ENCODE results near the gene TIMP1. TPM values are rescaled to one million over a fixed set of nuclear protein-coding genes. Genes with fewer than 3 reads are reported as not detected.

TIMP1 gene
- total and polyA plus RNA-seq, 2 donors (not counting 1 experiment from before 2014, with no cell fraction given): 8.8 to 12.8 TPM

GRCh38 chrX:47540754-47541538, 41.3 kb upstream of the TIMP1 start:
- Histone ChIP-seq H3K4me1 (ENCODE audit: control insufficient read depth in 2 of 2, insufficient read depth in 2 of 2, low read length in 2 of 2) (no peaks in the 10 kb centered on the region), H3K9ac (ENCODE audit: low read length) (no peak overlapping the region), H2AFZ (ENCODE audit: insufficient read depth, low read depth, low read length, poor library complexity, severe bottlenecking) (no peak overlapping the region), H3K4me2 (replicated peaks; ENCODE audit: low read depth, low read length, poor library complexity, severe bottlenecking) (no peak overlapping the region), H3K27me3 (replicated peaks in 1 of 4; ENCODE audit: control extremely low read depth in 1 of 4, control insufficient read depth in 3 of 4, insufficient read depth in 4 of 4, low read length in 3 of 4) (no peaks in the 10 kb centered on the region), H3K4me3 (ENCODE audit: control extremely low read depth in 1 of 5, extremely low read depth in 1 of 5, insufficient read depth in 1 of 5, low read depth in 2 of 5, low read length in 4 of 5) (no peak overlapping the region), H3K36me3 (replicated peaks in 1 of 2; ENCODE audit: control extremely low read depth in 1 of 2, control insufficient read depth in 1 of 2, extremely low read depth in 1 of 2, insufficient read depth in 2 of 2, low read length in 1 of 2) (no peaks in the 10 kb centered on the region), H3K79me2 (ENCODE audit: control insufficient read depth, insufficient read depth, low read length) (no peaks in the 10 kb centered on the region), H4K20me1 (ENCODE audit: control insufficient read depth, insufficient read depth, low read length, poor library complexity, severe bottlenecking) (no peaks in the 10 kb centered on the region), H3K27ac (ENCODE audit: low read length in 2 of 2) (no peak overlapping the region), H3K9me3 (ENCODE audit: control extremely low read depth in 1 of 3, control insufficient read depth in 2 of 3, insufficient read depth in 1 of 3, low read length in 2 of 3) (no peaks in the 10 kb centered on the region)
- H3K27ac Mint-ChIP-seq: no peak overlapping the region
- ChIA-PET CTCF (no interaction called here), POLR2A (no interaction called here)
- ATAC-seq (ENCODE audit: low read depth) (no peak), DNase-seq (no peak)
- no peak overlapping the region for H3K4me3 Mint-ChIP-seq
- TF ChIP-seq CTCF (IDR thresholded peaks at IDR 0.05): no peak
- no peak for TF ChIP-seq EZH2 (IDR thresholded peaks at IDR 0.05; ENCODE audit: borderline replicate concordance, insufficient read depth, low read depth, low read length, poor library complexity, severe bottlenecking)
- H3K27me3 Mint-ChIP-seq: no peaks in the 10 kb centered on the region
- no peaks in the 10 kb centered on the region for H3K9me3 Mint-ChIP-seq (ENCODE audit: insufficient read depth)
- intact Hi-C loops (cut with micrococcal nuclease): no loop called here
- 100% methylated on average over 1 of the region's 15 CpGs for WGBS (ENCODE audit: insufficient coverage)
- H3K4me1 Mint-ChIP-seq: no peaks in the 10 kb centered on the region

- TF ChIP-seq EZH2 (IDR thresholded peaks at IDR 0.05; ENCODE audit: borderline replicate concordance, insufficient read depth, low read depth, low read length, poor library complexity, severe bottlenecking) (no peak), CTCF (IDR thresholded peaks at IDR 0.05) (no peak)
- Mint-ChIP-seq H3K27ac (no peak overlapping the region), H3K27me3 (no peaks in the 10 kb centered on the region), H3K4me3 (no peak overlapping the region), H3K9me3 (ENCODE audit: insufficient read depth) (no peaks in the 10 kb centered on the region), H3K4me1 (no peaks in the 10 kb centered on the region)
- Histone ChIP-seq H4K20me1 (ENCODE audit: control insufficient read depth, insufficient read depth, low read length, poor library complexity, severe bottlenecking) (no peaks in the 10 kb centered on the region), H3K4me3 (ENCODE audit: control extremely low read depth in 1 of 5, extremely low read depth in 1 of 5, insufficient read depth in 1 of 5, low read depth in 2 of 5, low read length in 4 of 5) (no peak overlapping the region), H2AFZ (ENCODE audit: insufficient read depth, low read depth, low read length, poor library complexity, severe bottlenecking) (no peak overlapping the region), H3K27me3 (replicated peaks in 1 of 4; ENCODE audit: control extremely low read depth in 1 of 4, control insufficient read depth in 3 of 4, insufficient read depth in 4 of 4, low read length in 3 of 4) (no peaks in the 10 kb centered on the region), H3K79me2 (ENCODE audit: control insufficient read depth, insufficient read depth, low read length) (no peaks in the 10 kb centered on the region), H3K4me1 (ENCODE audit: control insufficient read depth in 2 of 2, insufficient read depth in 2 of 2, low read length in 2 of 2) (no peaks in the 10 kb centered on the region), H3K9ac (ENCODE audit: low read length) (no peak overlapping the region), H3K4me2 (replicated peaks; ENCODE audit: low read depth, low read length, poor library complexity, severe bottlenecking) (no peak overlapping the region), H3K36me3 (replicated peaks in 1 of 2; ENCODE audit: control extremely low read depth in 1 of 2, control insufficient read depth in 1 of 2, extremely low read depth in 1 of 2, insufficient read depth in 2 of 2, low read length in 1 of 2) (no peaks in the 10 kb centered on the region), H3K27ac (ENCODE audit: low read length in 2 of 2) (no peak overlapping the region), H3K9me3 (ENCODE audit: control extremely low read depth in 1 of 3, control insufficient read depth in 2 of 3, insufficient read depth in 1 of 3, low read length in 2 of 3) (no peaks in the 10 kb centered on the region)
- intact Hi-C loops (cut with micrococcal nuclease): no loop called here
- ATAC-seq (ENCODE audit: low read depth): no peak
- no CpG with 5 or more reads among the region's 5 CpGs for WGBS (ENCODE audit: insufficient coverage)
- DNase-seq: no peak
- POLR2A ChIA-PET: interaction anchor here (1.0 kb wide), 1 partner anchor 13 kb away, joined by 5 read pairs; no protein-coding TSS in a partner anchor
- CTCF ChIA-PET: no interaction called here
Observed at GRCh38 chrX:47543496-47543895, 38.7 kb upstream of the TIMP1 start.
